ENCODE results near the gene RINL. TPM values are rescaled to one million over a fixed set of nuclear protein-coding genes. Genes with fewer than 3 reads are reported as not detected.

RINL gene
- polyA plus RNA-seq, 1 donor (not counting 4 experiments of a cell fraction or from before 2014, with no cell fraction given): 6.3 TPM

DNA sequence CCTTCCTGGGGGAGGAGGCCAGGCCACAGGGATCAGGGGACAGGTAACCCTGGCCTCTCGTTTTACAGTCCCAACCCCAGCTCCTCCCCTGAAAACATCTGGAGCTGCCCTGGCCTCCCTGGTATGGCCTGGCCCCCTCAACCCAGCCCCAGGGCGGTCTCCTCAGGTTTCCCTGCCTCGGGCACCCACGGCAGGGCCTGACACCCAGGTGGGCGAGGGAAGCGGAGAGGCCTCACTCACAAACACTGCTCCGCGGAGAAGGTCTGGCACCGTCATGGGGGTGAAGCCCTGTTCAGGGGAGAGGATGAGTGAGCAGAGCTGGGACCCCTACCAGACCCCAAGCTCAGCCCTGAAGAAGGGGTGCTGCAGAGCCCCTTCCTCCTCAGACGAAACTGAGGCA is 40.5 kb upstream of the RINL start:
- dilution Hi-C loops (cut with MboI; ENCODE audit: extremely low pct_ligation_motif_present, low sequenced_read_pairs): no loop called here
- Histone ChIP-seq H3K9me3 (ENCODE audit: control insufficient read depth, low read depth, low read length) (no peaks in the 10 kb centered on the region), H3K4me2 (ENCODE audit: control insufficient read depth, extremely low read depth, insufficient read depth, low read depth, low read length) (no peak overlapping the region), H3K27ac (ENCODE audit: control insufficient read depth, insufficient read depth, low read length) (no peak overlapping the region), H4K20me1 (ENCODE audit: control insufficient read depth, extremely low read depth, insufficient read depth, low read length) (no peaks in the 10 kb centered on the region), H2AFZ (ENCODE audit: control insufficient read depth, low read length) (no peak overlapping the region), H3K36me3 (ENCODE audit: control insufficient read depth in 2 of 2, extremely low read depth in 1 of 2, insufficient read depth in 2 of 2, low read length in 2 of 2) (peaks cover 8% of the 10 kb centered on the region in 2 experiments), H3K9ac (ENCODE audit: control insufficient read depth, extremely low read depth, insufficient read depth, low read length) (no peak overlapping the region), H3K9me1 (ENCODE audit: control insufficient read depth, extremely low read depth, insufficient read depth, low read length) (no peaks in the 10 kb centered on the region), H3K27me3 (ENCODE audit: control insufficient read depth, extremely low read depth, insufficient read depth, low read length) (no peaks in the 10 kb centered on the region), H3K4me1 (ENCODE audit: control insufficient read depth, extremely low read depth, insufficient read depth, low read length) (no peaks in the 10 kb centered on the region), H3K79me2 (ENCODE audit: control insufficient read depth, insufficient read depth, low read length) (no peaks in the 10 kb centered on the region), H3K4me3 (ENCODE audit: control insufficient read depth in 2 of 3, extremely low read depth in 1 of 3, insufficient read depth in 2 of 3, low read depth in 1 of 3, low read length in 3 of 3) (no peak overlapping the region)
- TF ChIP-seq, protein P1, sequence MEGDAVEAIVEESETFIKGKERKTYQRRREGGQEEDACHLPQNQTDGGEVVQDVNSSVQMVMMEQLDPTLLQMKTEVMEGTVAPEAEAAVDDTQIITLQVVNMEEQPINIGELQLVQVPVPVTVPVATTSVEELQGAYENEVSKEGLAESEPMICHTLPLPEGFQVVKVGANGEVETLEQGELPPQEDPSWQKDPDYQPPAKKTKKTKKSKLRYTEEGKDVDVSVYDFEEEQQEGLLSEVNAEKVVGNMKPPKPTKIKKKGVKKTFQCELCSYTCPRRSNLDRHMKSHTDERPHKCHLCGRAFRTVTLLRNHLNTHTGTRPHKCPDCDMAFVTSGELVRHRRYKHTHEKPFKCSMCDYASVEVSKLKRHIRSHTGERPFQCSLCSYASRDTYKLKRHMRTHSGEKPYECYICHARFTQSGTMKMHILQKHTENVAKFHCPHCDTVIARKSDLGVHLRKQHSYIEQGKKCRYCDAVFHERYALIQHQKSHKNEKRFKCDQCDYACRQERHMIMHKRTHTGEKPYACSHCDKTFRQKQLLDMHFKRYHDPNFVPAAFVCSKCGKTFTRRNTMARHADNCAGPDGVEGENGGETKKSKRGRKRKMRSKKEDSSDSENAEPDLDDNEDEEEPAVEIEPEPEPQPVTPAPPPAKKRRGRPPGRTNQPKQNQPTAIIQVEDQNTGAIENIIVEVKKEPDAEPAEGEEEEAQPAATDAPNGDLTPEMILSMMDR (optimal IDR thresholded peaks at IDR 0.05 in 1 of 3, IDR thresholded peaks at IDR 0.05 in 1 of 3, conservative IDR thresholded peaks at IDR 0.05 in 1 of 3; ENCODE audit: extremely low read depth in 1 of 3, insufficient read depth in 2 of 3, low read length in 3 of 3): no peak
- TF ChIP-seq EZH2 (IDR thresholded peaks at IDR 0.05; ENCODE audit: low read length): no peak
- no peak for FAIRE-seq
- DNase-seq (ENCODE audit: low read depth, low spot score): no peak

DNA sequence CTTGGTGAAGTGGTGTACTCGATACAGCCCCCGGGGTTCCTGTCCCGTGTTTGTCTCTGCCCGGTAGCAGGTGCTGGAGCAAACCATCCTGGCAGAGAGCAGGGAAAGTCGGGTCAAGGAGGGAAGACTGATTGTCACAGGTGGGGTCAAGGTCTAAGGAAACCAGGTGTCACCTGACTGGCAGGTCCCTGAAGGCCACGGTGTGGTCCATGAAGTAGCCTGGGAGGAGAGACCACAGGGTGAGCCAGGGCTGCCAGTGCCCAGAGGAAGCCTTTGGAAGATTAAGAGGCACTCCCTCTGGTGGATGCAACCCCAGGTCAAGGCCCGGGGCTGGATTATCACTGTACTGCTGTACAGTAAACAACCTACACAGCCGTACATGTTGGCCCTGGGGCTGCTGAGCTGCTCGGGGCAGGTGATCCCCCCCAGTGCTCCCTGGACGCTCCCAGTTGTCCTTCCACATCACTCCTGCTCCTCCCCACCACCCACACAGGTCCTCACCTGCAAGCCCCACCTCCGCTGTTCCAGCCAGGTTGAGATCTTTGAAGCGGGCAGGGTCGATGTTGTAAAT is 39.9 kb upstream of the RINL start:
- Histone ChIP-seq H3K9me3 (ENCODE audit: control insufficient read depth, low read depth, low read length) (no peaks in the 10 kb centered on the region), H4K20me1 (ENCODE audit: control insufficient read depth, extremely low read depth, insufficient read depth, low read length) (no peaks in the 10 kb centered on the region), H3K27me3 (ENCODE audit: control insufficient read depth, extremely low read depth, insufficient read depth, low read length) (no peaks in the 10 kb centered on the region), H2AFZ (ENCODE audit: control insufficient read depth, low read length) (no peak overlapping the region), H3K36me3 (ENCODE audit: control insufficient read depth in 2 of 2, extremely low read depth in 1 of 2, insufficient read depth in 2 of 2, low read length in 2 of 2) (peaks cover 8% of the 10 kb centered on the region in 2 experiments), H3K9ac (ENCODE audit: control insufficient read depth, extremely low read depth, insufficient read depth, low read length) (no peak overlapping the region), H3K4me1 (ENCODE audit: control insufficient read depth, extremely low read depth, insufficient read depth, low read length) (no peaks in the 10 kb centered on the region), H3K27ac (ENCODE audit: control insufficient read depth, insufficient read depth, low read length) (no peak overlapping the region), H3K79me2 (ENCODE audit: control insufficient read depth, insufficient read depth, low read length) (no peaks in the 10 kb centered on the region), H3K9me1 (ENCODE audit: control insufficient read depth, extremely low read depth, insufficient read depth, low read length) (no peaks in the 10 kb centered on the region), H3K4me3 (ENCODE audit: control insufficient read depth in 2 of 3, extremely low read depth in 1 of 3, insufficient read depth in 2 of 3, low read depth in 1 of 3, low read length in 3 of 3) (no peak overlapping the region), H3K4me2 (ENCODE audit: control insufficient read depth, extremely low read depth, insufficient read depth, low read depth, low read length) (no peak overlapping the region)
- FAIRE-seq: no peak
- dilution Hi-C loops (cut with MboI; ENCODE audit: extremely low pct_ligation_motif_present, low sequenced_read_pairs): no loop called here
- no peak for TF ChIP-seq EZH2 (IDR thresholded peaks at IDR 0.05; ENCODE audit: low read length)
- TF ChIP-seq, protein P1 (optimal IDR thresholded peaks at IDR 0.05 in 1 of 3, IDR thresholded peaks at IDR 0.05 in 1 of 3, conservative IDR thresholded peaks at IDR 0.05 in 1 of 3; ENCODE audit: extremely low read depth in 1 of 3, insufficient read depth in 2 of 3, low read length in 3 of 3): peak; percentile 15 to 41 (median 36)
- DNase-seq (ENCODE audit: low read depth, low spot score): no peak
